Neural cell (in vitro differentiated cells): Measurements from ENCODE around the gene CYSRT1. TPM values are rescaled to one million over a fixed set of nuclear protein-coding genes. Genes with fewer than 3 reads are reported as not detected.

Experiments used
- H2AFZ ChIP-seq: fragments of 200-600, 300-800 bp; sonication (generic), shearing (Covaris generic); 2 replicates; pipeline ENCODE4 v1.6.0; 2014; ENCODE audit warnings: low read depth, mild to moderate bottlenecking, antibody characterized with exemption, low read length, moderate library complexity
- H3F3A ChIP-seq: fragments of 200-600 bp; shearing (Covaris generic); 2 replicates; pipeline ENCODE4 v1.6.1; 2016; ENCODE audit warnings: mild to moderate bottlenecking, moderate library complexity, mixed read lengths, antibody characterized with exemption, low read length; ENCODE audit not compliant: insufficient read depth, poor library complexity, severe bottlenecking
- H3K27ac ChIP-seq: fragments of 200-600, 300-800 bp; sonication (generic), shearing (Covaris generic); 2 replicates; pipeline ENCODE4 v1.5.1; 2014; ENCODE audit warnings: mild to moderate bottlenecking, low read length, moderate library complexity
- H3K27me3 ChIP-seq: fragments of 300-800, 200-600 bp; sonication (generic), shearing (Covaris generic); 2 replicates; pipeline ENCODE4 v1.6.0; 2014; ENCODE audit warnings: mild to moderate bottlenecking, low read depth, low read length, moderate library complexity; ENCODE audit not compliant: insufficient read depth
- H3K36me3 ChIP-seq: fragments of 300-800, 200-600 bp; sonication (generic), shearing (Covaris generic); 2 replicates; pipeline ENCODE4 v1.5.1; 2014; ENCODE audit warnings: mild to moderate bottlenecking, antibody characterized with exemption, low read length, moderate library complexity; ENCODE audit not compliant: insufficient read depth
- H3K4me2 ChIP-seq: fragments of 300-800, 200-600 bp; sonication (generic), shearing (Covaris generic); 2 replicates; pipeline ENCODE4 v1.6.0; 2014; ENCODE audit warnings: mild to moderate bottlenecking, low read length
- H3K4me3 ChIP-seq: fragments of 300-800, 200-600 bp; sonication (generic), shearing (Covaris generic); 2 replicates; pipeline ENCODE4 v1.5.1; 2014; ENCODE audit warnings: mild to moderate bottlenecking, low read length, moderate library complexity
- H3K79me2 ChIP-seq: fragments of 200-600 bp; shearing (Covaris generic); replicated peaks from 2 replicates; pipeline ENCODE4 v1.6.0; 2014; ENCODE audit warnings: mild to moderate bottlenecking, low read length, moderate library complexity; ENCODE audit not compliant: insufficient read depth
- H3K9ac ChIP-seq: fragments of 300-800, 200-600 bp; sonication (generic), shearing (Covaris generic); 2 replicates; pipeline ENCODE4 v1.6.1; 2016; ENCODE audit warnings: mild to moderate bottlenecking, low read length, mixed read lengths
- H3K9me2 ChIP-seq: fragments of 200-600 bp; shearing (Covaris generic); 2 replicates; pipeline ENCODE4 v1.6.1; 2016; ENCODE audit warnings: mild to moderate bottlenecking, low read length, mixed read lengths; ENCODE audit not compliant: insufficient read depth
- H3K9me3 ChIP-seq: fragments of 200-600, 300-800 bp; sonication (generic), shearing (Covaris generic); 2 replicates; pipeline ENCODE4 v1.6.1; 2016; ENCODE audit warnings: mild to moderate bottlenecking, mixed run types, low read length, moderate library complexity, mixed read lengths
- H4K20me1 ChIP-seq: fragments of 200-600 bp; shearing (Covaris generic); 2 replicates; pipeline ENCODE4 v1.6.1; 2016; ENCODE audit warnings: mild to moderate bottlenecking, mixed run types; ENCODE audit not compliant: insufficient read depth
- CTCF ChIP-seq: fragments of 450-650 bp; IDR thresholded peaks from 2 replicates; pipeline ENCODE4 v1.5.1; 2014; ENCODE audit warnings: antibody characterized with exemption, mild to moderate bottlenecking, moderate library complexity; ENCODE audit not compliant: poor library complexity, severe bottlenecking
- EP300 ChIP-seq: fragments of 450-650 bp; conservative IDR thresholded peaks from 2 replicates; pipeline ENCODE4 v1.6.1; 2014; ENCODE audit warnings: antibody characterized with exemption, mild to moderate bottlenecking, moderate library complexity; ENCODE audit not compliant: poor library complexity, severe bottlenecking
- EZH2 ChIP-seq: fragments of 200-600, 300-800 bp; shearing (Covaris generic), sonication (generic); IDR thresholded peaks from 2 replicates; pipeline ENCODE4 v1.6.1; 2014; ENCODE audit warnings: antibody characterized with exemption, low read length, borderline replicate concordance, mild to moderate bottlenecking; ENCODE audit not compliant: insufficient read depth, poor library complexity, severe bottlenecking
- MXI1 ChIP-seq: fragments of 450-650 bp; conservative IDR thresholded peaks from 2 replicates; pipeline ENCODE4 v1.6.1; 2014; ENCODE audit warnings: antibody characterized with exemption, mild to moderate bottlenecking; ENCODE audit not compliant: poor library complexity, severe bottlenecking
- POLR2AphosphoS5 ChIP-seq: IDR thresholded peaks from 2 replicates; pipeline ENCODE4 v1.6.1; 2012
- RAD21 ChIP-seq: fragments of 450-650 bp; conservative IDR thresholded peaks from 2 replicates; pipeline ENCODE4 v1.6.1; 2014; ENCODE audit warnings: antibody characterized with exemption, mild to moderate bottlenecking, moderate library complexity
- REST ChIP-seq: IDR thresholded peaks from 2 replicates; pipeline ENCODE4 v1.6.1; 2012; ENCODE audit warnings: borderline replicate concordance
- SMC3 ChIP-seq: fragments of 450-650 bp; conservative IDR thresholded peaks from 2 replicates; pipeline ENCODE4 v1.6.1; 2014; ENCODE audit warnings: antibody characterized with exemption, mild to moderate bottlenecking, moderate library complexity; ENCODE audit not compliant: poor library complexity
- TAF1 ChIP-seq: IDR thresholded peaks from 2 replicates; pipeline ENCODE4 v1.6.1; 2012; ENCODE audit warnings: low read depth
- polyA plus RNA-seq: library from polyadenylated mRNA; depleted of rRNA; stranded (reverse); fragments of >200 nt; gene quantifications from 2 replicates; pipeline ENCODE4 v1.2.3, GENCODE V29; 2014

CYSRT1 gene
- polyA plus RNA-seq, 1 donor from 2014 or later: 3.3 TPM

GRCh38 chr9:137254624-137255447 is 29.9 kb downstream of the CYSRT1 start, which contains the start of gene NELFB:
TSS of gene NELFB (plus strand) at chr9:137255327.
- peak within 1 kb of the TSS; percentile 90 for H3K4me2 ChIP-seq
- H3K79me2 ChIP-seq: peaks cover 10% of the 10 kb centered on the region
- H3K27ac ChIP-seq: peak within 1 kb of the TSS; percentile 70
- H3F3A ChIP-seq: no peaks in the 10 kb centered on the region
- H3K36me3 ChIP-seq: no peaks in the 10 kb centered on the region
- H2AFZ ChIP-seq: peak within 1 kb of the TSS; percentile 56
- H3K4me3 ChIP-seq: peak within 1 kb of the TSS; percentile 96
- no peaks in the 10 kb centered on the region for H3K9me3 ChIP-seq
- H3K9ac ChIP-seq: peak within 1 kb of the TSS; percentile 88
- TF ChIP-seq TAF1 (no peak), RAD21 (peak; percentile 5), CTCF (no peak), EP300 (peak; percentile 47), REST (peak; percentile 19), SMC3 (peak; percentile 14), POLR2AphosphoS5 (peak; percentile 86), MXI1 (peak; percentile 82), EZH2 (no peak)
- no peaks in the 10 kb centered on the region for H3K27me3 ChIP-seq
- H3K9me2 ChIP-seq: no peaks in the 10 kb centered on the region
- H4K20me1 ChIP-seq: no peaks in the 10 kb centered on the region

- Histone ChIP-seq H3K79me2 (peaks cover 10% of the 10 kb centered on the region), H3K9ac (peak overlapping the region; percentile 76), H3K4me2 (peak overlapping the region; percentile 90), H3K4me3 (peak overlapping the region; percentile 96), H3K27me3 (no peaks in the 10 kb centered on the region), H4K20me1 (no peaks in the 10 kb centered on the region), H3K9me2 (no peaks in the 10 kb centered on the region), H2AFZ (peak overlapping the region; percentile 56), H3K9me3 (no peaks in the 10 kb centered on the region), H3K27ac (no peak overlapping the region), H3F3A (no peaks in the 10 kb centered on the region), H3K36me3 (no peaks in the 10 kb centered on the region)
- TF ChIP-seq RAD21 (no peak), EZH2 (no peak), CTCF (no peak), REST (no peak), MXI1 (peak; percentile 24), EP300 (no peak)
Observed at GRCh38 chr9:137255448-137256114, 30.6 kb downstream of the CYSRT1 start.
